Heart right ventricle (tissue), 16 donors: ENCODE measurements around the gene SH3BGRL3. TPM values are rescaled to one million over a fixed set of nuclear protein-coding genes. Genes with fewer than 3 reads are reported as not detected.
"Not testable (repeated sequence)": the region's sequence is repeated elsewhere in the genome, so short reads cannot be mapped to it uniquely, and the experiment has no call there.

Experiments used
- ATAC-seq, 8 donors: fragments of 200-7000 bp; cut with Tn5 transposase; one replicate each; pipeline ENCODE4 v1.9.1; 2020; ENCODE audit warnings: mild to moderate bottlenecking in 8 of 8, moderate library complexity in 8 of 8, moderate number of reproducible peaks in 1 of 8
- DNase-seq, 2 donors: peaks; one replicate each; pipeline ENCODE4 v3.0.0-alpha.2; 2020
- H3K27ac ChIP-seq, 10 donors: fragments of 200-600 bp; sonication (generic) in 2 of 10; one replicate each; pipeline versions ENCODE4 v1.5.0 to v1.8.0; 2020 to 2022; ENCODE audit warnings: mild to moderate bottlenecking in 3 of 10
- H3K27me3 ChIP-seq, 7 donors: fragments of 200-600 bp; one replicate each; pipeline ENCODE4 v1.8.0; 2021 to 2022; ENCODE audit warnings: mild to moderate bottlenecking in 2 of 7
- H3K36me3 ChIP-seq, 9 donors: fragments of 200-600 bp; sonication (generic) in 1 of 9; one replicate each; pipeline versions ENCODE4 v1.5.0 to v1.8.0; 2020 to 2022; ENCODE audit warnings: mild to moderate bottlenecking in 2 of 9
- H3K4me1 ChIP-seq, 9 donors: fragments of 200-600 bp; sonication (generic) in 1 of 9; one replicate each; pipeline versions ENCODE4 v1.5.0 to v1.8.0; 2020 to 2022; ENCODE audit warnings: mild to moderate bottlenecking in 4 of 9
- H3K4me3 ChIP-seq, 10 donors: fragments of 200-600 bp; sonication (generic) in 2 of 10; one replicate each; pipeline versions ENCODE4 v1.5.0 to v1.8.0; 2020 to 2022; ENCODE audit warnings: mild to moderate bottlenecking in 7 of 10, moderate library complexity in 2 of 10
- H3K9me3 ChIP-seq, 11 donors: fragments of 200-600 bp in 10 of 11; sonication (generic) in 2 of 11; one replicate each; pipeline versions ENCODE4 v1.5.0 to v1.8.0; 2013 to 2022; ENCODE audit warnings: mild to moderate bottlenecking in 2 of 11, control low read depth in 1 of 11, moderate library complexity in 1 of 11
- WGBS, 2 donors: extraction: QIAGEN DNeasy Blood & Tissue Kit; methylation state at CpG; one replicate each; pipeline ENCODE4 v1.1.7; 2013; ENCODE audit warnings: inconsistent platforms in 1 of 2; 5-methylcytosine and 5-hydroxymethylcytosine counted together
- intact Hi-C, 10 donors: fragments of 100-400 bp; cut with DNase I; formaldehyde crosslinking; loops; one replicate each; pipeline versions ENCODE4 v1.11.1 to v1.14.2; 2022
- polyA plus RNA-seq, 2 donors: library from polyadenylated mRNA; stranded (reverse); fragments of 200-250 nt; gene quantifications; one replicate each; pipeline ENCODE4 v1.2.3, GENCODE V29; 2013
- total RNA-seq, 10 donors: library from RNA; stranded (reverse); fragmentation: NEBNext Ultra II Directional in 3 of 10; extraction: Animal tissue kit (Norgen Biotek cat#: 25700) in 3 of 10; gene quantifications; one replicate each; pipeline versions ENCODE4 v1.2.1 to v1.2.4, GENCODE V29; 2021 to 2023
- TF ChIP-seq, protein P1 (sequence below), 9 donors: fragments of 200-600 bp; sonication (generic) in 2 of 9; IDR thresholded peaks; one replicate each; pipeline versions ENCODE4 v1.5.0 to v1.8.0; 2021 to 2022; ENCODE audit warnings: antibody characterized with exemption in 9 of 9, mild to moderate bottlenecking in 5 of 9, moderate library complexity in 1 of 9
- donor health status: Arrhythmogenic right ventricular cardiomyopathy.
- donor health status: ischemic (EF 13 %, LVEDD 7.1; RV severe dilation, severe dysfunction).
- donor health status: healthy with polysubstance abuse.
- donor health status: DM: no; HTN: yes; CAD: no.
- donor health status: DM: no; HTN: no; CAD: no.
- donor health status: ischemic (EF 25% LVEDD 6.9; RV normal size, moderate dysfunction).
- donor health status: ischemic (EF 25% LVEDD 5.7; RV mildly dilated, moderate dysfunction).
- donor health status: healthy.
- donor health status: DM: yes; HTN: yes; CAD: no.
- donor health status: Ischemic cardiomyopathy.
- donor health status: ischemic (EF 35%, LVEDD 5.7; RV mildly dilated, moderate dysfunction).
- donor health status: nonischemic (EF 11% LVEDD 7.7; RV severe dilation, severe dysfunction).
- donor health status: DM: yes; HTN: yes; CAD: no.
- donor health status: PGD.
- donor health status: ischemic (EF 29% LVEDD 5.4; RV normal size, mild dysfunction).
- donor health status: nonischemic (EF 23%, LVEDD 6.1; RV moderate dilation, normal function).

Gene SH3BGRL3
- total and polyA plus RNA-seq, 12 donors, result 18.4 to 153 (median 28.6) TPM

DNA sequence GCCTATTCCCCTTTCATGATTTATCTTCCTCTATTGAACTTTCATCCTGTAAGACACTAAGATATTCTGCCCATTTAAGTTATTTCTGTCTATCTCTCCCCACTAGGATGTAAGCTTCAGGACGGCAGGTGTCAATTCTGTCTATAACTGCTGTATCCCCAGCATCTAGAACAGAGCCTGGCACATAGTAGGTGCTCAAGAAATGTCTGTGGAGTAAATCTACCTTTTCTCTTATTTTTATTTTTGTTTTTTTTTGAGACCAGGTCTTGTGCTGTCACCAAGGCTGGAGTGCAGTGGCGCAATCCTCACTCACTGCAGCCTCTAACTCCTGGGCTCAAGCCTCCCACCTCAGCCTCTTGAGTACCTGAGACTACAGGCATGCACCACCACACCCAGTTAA is 43.5 kb downstream of the SH3BGRL3 start:
- Histone ChIP-seq H3K4me1 (peaks cover 0 to 33% (median 10%) of the 10 kb centered on the region in 9 donors), H3K4me3 (no peak overlapping the region), H3K27ac (no peak overlapping the region), H3K9me3 (no peaks in the 10 kb centered on the region), H3K36me3 (peaks cover 0 to 24% (median 0%) of the 10 kb centered on the region in 9 donors), H3K27me3 (peaks cover 0 to 5% (median 0%) of the 10 kb centered on the region in 7 donors)
- ATAC-seq (no peak), DNase-seq (no peak)
- TF ChIP-seq, protein P1, sequence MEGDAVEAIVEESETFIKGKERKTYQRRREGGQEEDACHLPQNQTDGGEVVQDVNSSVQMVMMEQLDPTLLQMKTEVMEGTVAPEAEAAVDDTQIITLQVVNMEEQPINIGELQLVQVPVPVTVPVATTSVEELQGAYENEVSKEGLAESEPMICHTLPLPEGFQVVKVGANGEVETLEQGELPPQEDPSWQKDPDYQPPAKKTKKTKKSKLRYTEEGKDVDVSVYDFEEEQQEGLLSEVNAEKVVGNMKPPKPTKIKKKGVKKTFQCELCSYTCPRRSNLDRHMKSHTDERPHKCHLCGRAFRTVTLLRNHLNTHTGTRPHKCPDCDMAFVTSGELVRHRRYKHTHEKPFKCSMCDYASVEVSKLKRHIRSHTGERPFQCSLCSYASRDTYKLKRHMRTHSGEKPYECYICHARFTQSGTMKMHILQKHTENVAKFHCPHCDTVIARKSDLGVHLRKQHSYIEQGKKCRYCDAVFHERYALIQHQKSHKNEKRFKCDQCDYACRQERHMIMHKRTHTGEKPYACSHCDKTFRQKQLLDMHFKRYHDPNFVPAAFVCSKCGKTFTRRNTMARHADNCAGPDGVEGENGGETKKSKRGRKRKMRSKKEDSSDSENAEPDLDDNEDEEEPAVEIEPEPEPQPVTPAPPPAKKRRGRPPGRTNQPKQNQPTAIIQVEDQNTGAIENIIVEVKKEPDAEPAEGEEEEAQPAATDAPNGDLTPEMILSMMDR (IDR thresholded peaks at IDR 0.05), result no peak
- 92 to 95% methylated on average over 2 of the region's 2 CpGs for WGBS, 2 donors
- intact Hi-C loops, result loop anchor here in 8 of 10 donors (5.0 to 10.0 kb wide), 9 partner anchors 36 to 219 kb away; partner anchors contain the start of genes C1orf232 (in 3 of the 8), ZNF593 (in 3 of the 8), ZNF593OS (in 2 of the 8) and CNKSR1 (in 1 of the 8)

DNA sequence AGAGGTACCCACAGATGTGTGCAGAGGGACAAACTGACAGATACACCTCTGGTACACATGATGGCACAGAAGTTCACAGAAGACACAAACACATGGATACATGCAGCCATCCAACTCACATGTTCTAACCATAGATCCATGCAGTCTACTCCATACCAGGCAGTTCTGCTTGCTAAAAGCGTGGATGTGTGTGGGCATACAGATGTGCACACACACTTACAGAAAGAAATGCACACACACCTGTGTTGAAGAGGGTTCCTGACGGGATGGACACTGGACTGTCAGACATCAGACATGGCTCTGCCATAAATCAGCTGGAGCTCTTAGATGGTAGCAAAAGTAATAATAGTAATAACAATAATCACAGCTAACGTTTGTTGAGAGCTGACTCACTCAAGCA is 44.7 kb downstream of the SH3BGRL3 start:
- WGBS, 2 donors, result 74 to 76% methylated on average over 3 of the region's 3 CpGs
- Histone ChIP-seq H3K9me3 (no peaks in the 10 kb centered on the region), H3K4me1 (peaks cover 0 to 23% (median 8%) of the 10 kb centered on the region in 9 donors), H3K27ac (no peak overlapping the region), H3K4me3 (no peak overlapping the region), H3K36me3 (peaks cover 0 to 24% (median 0%) of the 10 kb centered on the region in 9 donors), H3K27me3 (peaks cover 0 to 5% (median 0%) of the 10 kb centered on the region in 7 donors)
- TF ChIP-seq, protein P1 (IDR thresholded peaks at IDR 0.05), result no peak
- intact Hi-C loops, result loop anchor here in 8 of 10 donors (5.0 to 10.0 kb wide), 9 partner anchors 37 to 220 kb away; partner anchors contain the start of genes C1orf232 (in 3 of the 8), ZNF593 (in 3 of the 8), ZNF593OS (in 2 of the 8) and CNKSR1 (in 1 of the 8)
- ATAC-seq, result no peak
- no peak for DNase-seq

GRCh38 chr1:26327956-26328362 is 48.1 kb downstream of the SH3BGRL3 start:
- DNase-seq, result no peak

GRCh38 chr1:26328597-26328996 is 48.7 kb downstream of the SH3BGRL3 start:
- TF ChIP-seq, protein P1 (IDR thresholded peaks at IDR 0.05), result no peak
- H3K9me3 ChIP-seq, result no peaks in the 10 kb centered on the region
- no peak for DNase-seq
- no peak overlapping the region for H3K4me3 ChIP-seq
- no peaks in the 10 kb centered on the region for H3K4me1 ChIP-seq
- ATAC-seq, result no peak
- intact Hi-C loops, result loop anchor here in 4 of 10 donors (10.0 kb wide), 4 partner anchors 144 to 224 kb away; partner anchors contain the start of genes C1orf232 (in 1 of the 4), CNKSR1 (in 1 of the 4), ZNF593 (in 1 of the 4) and ZNF593OS (in 1 of the 4)
- H3K27me3 ChIP-seq, result peaks cover 0 to 36% (median 26%) of the 10 kb centered on the region in 7 donors
- peaks cover 0 to 6% (median 0%) of the 10 kb centered on the region in 9 donors for H3K36me3 ChIP-seq
- H3K27ac ChIP-seq, result no peak overlapping the region
- WGBS, 2 donors, result 64 to 71% methylated on average over 8 of the region's 8 CpGs

More at GRCh38 chr1:26327956-26328362, 48.1 kb downstream of the SH3BGRL3 start:
- H3K36me3 ChIP-seq, result peaks cover 0 to 13% (median 0%) of the 10 kb centered on the region in 9 donors
- no peak overlapping the region for H3K27ac ChIP-seq
- no peaks in the 10 kb centered on the region for H3K9me3 ChIP-seq
- peaks cover 0 to 30% (median 21%) of the 10 kb centered on the region in 7 donors for H3K27me3 ChIP-seq
- TF ChIP-seq, protein P1 (IDR thresholded peaks at IDR 0.05), result no peak
- WGBS, 2 donors, result 76 to 77% methylated on average over 8 of the region's 8 CpGs
- H3K4me1 ChIP-seq, result no peaks in the 10 kb centered on the region
- intact Hi-C loops, result loop anchor here in 4 of 10 donors (10.0 kb wide), 4 partner anchors 143 to 223 kb away; partner anchors contain the start of genes C1orf232 (in 1 of the 4), CNKSR1 (in 1 of the 4), ZNF593 (in 1 of the 4) and ZNF593OS (in 1 of the 4)
- no peak overlapping the region for H3K4me3 ChIP-seq
- no peak for ATAC-seq

DNA sequence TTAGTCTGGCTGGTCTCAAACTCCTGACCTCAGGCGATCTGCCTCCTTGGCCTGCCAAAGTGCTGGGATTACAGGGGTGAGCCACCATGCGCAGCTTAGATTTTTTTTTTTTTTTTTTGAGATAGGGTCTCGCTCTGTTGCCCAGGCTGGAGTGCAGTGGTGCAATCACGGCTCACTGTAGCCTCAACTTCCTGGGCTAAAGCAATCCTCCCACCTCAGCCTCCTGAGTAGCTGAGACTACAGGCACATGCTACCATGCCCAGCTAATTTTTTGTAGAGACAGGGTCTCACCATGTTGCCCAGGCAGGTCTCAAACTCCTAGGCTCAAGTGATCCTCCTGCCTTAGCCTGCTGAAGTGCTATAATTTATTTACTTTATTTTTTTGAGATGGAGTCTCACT is 49.5 kb downstream of the SH3BGRL3 start:
- intact Hi-C loops, result loop anchor here in 4 of 10 donors (10.0 kb wide), 4 partner anchors 145 to 225 kb away; partner anchors contain the start of genes C1orf232 (in 1 of the 4), CNKSR1 (in 1 of the 4), ZNF593 (in 1 of the 4) and ZNF593OS (in 1 of the 4)
- WGBS, 2 donors, result 88 to 94% methylated on average over 4 of the region's 4 CpGs
- H3K27ac ChIP-seq, H3K9me3 ChIP-seq, DNase-seq, ATAC-seq, H3K4me3 ChIP-seq, H3K4me1 ChIP-seq, H3K36me3 ChIP-seq: not testable (repeated sequence)
- H3K27me3 ChIP-seq, result peaks cover 0 to 44% (median 34%) of the 10 kb centered on the region in 7 donors
